Heart left ventricle (tissue), 13 donors: ENCODE measurements around the gene MPDU1.

Experiments
- POLR2A ChIP-seq, 2 donors: fragments of 450-650 bp; IDR thresholded peaks; one replicate each; pipeline ENCODE4 v1.6.1; 2017; ENCODE audit warnings: antibody characterized with exemption in 2 of 2, mild to moderate bottlenecking in 2 of 2, moderate library complexity in 2 of 2
- TF ChIP-seq, protein P1 (sequence below), 12 donors: fragments of 200-600 bp; sonication (generic) in 4 of 12; IDR thresholded peaks; one replicate each; pipeline versions ENCODE4 v1.5.0 to v1.8.0; 2018 to 2022; ENCODE audit warnings: antibody characterized with exemption in 12 of 12, mild to moderate bottlenecking in 5 of 12
- donor health status: ischemic (EF 13 %, LVEDD 7.1; RV severe dilation, severe dysfunction).
- donor health status: DM: no; HTN: yes; CAD: no.
- donor health status: DM: no; HTN: no; CAD: no.
- donor health status: ischemic (EF 25% LVEDD 6.9; RV normal size, moderate dysfunction).
- donor health status: ischemic (EF 25% LVEDD 5.7; RV mildly dilated, moderate dysfunction).
- donor health status: ischemic (EF 35%, LVEDD 5.7; RV mildly dilated, moderate dysfunction).
- donor health status: nonischemic (EF 11% LVEDD 7.7; RV severe dilation, severe dysfunction).
- donor health status: DM: yes; HTN: yes; CAD: no.
- donor health status: PGD.
- donor health status: ischemic (EF 29% LVEDD 5.4; RV normal size, mild dysfunction).
- donor health status: nonischemic (EF 23%, LVEDD 6.1; RV moderate dilation, normal function).

DNA sequence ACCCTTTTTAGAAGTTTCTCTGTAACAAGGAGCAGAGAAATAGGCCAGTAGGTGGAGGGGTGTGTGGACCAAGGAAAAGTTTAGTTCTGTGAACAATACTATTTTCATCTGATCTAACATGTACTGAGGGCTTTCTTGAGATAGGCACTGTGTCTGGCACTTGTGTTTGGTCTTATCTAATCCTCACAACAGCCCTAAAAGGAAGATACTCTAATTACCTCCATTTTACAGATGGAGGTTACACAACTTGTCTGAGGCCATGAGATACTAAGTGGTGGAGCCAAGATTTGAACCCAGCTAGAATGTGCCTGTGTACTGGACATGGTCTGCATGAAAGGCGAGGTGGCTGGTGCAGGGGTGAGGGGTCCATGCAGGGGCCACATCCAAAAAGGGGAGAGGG is 30.3 kb upstream of the MPDU1 start:
- TF ChIP-seq POLR2A (IDR thresholded peaks at IDR 0.05), result no peak
- TF ChIP-seq, protein P1, sequence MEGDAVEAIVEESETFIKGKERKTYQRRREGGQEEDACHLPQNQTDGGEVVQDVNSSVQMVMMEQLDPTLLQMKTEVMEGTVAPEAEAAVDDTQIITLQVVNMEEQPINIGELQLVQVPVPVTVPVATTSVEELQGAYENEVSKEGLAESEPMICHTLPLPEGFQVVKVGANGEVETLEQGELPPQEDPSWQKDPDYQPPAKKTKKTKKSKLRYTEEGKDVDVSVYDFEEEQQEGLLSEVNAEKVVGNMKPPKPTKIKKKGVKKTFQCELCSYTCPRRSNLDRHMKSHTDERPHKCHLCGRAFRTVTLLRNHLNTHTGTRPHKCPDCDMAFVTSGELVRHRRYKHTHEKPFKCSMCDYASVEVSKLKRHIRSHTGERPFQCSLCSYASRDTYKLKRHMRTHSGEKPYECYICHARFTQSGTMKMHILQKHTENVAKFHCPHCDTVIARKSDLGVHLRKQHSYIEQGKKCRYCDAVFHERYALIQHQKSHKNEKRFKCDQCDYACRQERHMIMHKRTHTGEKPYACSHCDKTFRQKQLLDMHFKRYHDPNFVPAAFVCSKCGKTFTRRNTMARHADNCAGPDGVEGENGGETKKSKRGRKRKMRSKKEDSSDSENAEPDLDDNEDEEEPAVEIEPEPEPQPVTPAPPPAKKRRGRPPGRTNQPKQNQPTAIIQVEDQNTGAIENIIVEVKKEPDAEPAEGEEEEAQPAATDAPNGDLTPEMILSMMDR (IDR thresholded peaks at IDR 0.05), result no peak
